SK-N-MC (cell line): ENCODE results near the gene DPYD.

Experiments
- EZH2 ChIP-seq: fragments of 200-600 bp; sonication (generic); IDR thresholded peaks from one replicate; pipeline ENCODE4 v1.6.1; 2017; ENCODE audit warnings: antibody characterized with exemption
- POLR2AphosphoS5 ChIP-seq: IDR thresholded peaks from 2 replicates; pipeline ENCODE4 v1.6.1; 2012; ENCODE audit warnings: mild to moderate bottlenecking, low read depth, low read length, borderline replicate concordance

DNA sequence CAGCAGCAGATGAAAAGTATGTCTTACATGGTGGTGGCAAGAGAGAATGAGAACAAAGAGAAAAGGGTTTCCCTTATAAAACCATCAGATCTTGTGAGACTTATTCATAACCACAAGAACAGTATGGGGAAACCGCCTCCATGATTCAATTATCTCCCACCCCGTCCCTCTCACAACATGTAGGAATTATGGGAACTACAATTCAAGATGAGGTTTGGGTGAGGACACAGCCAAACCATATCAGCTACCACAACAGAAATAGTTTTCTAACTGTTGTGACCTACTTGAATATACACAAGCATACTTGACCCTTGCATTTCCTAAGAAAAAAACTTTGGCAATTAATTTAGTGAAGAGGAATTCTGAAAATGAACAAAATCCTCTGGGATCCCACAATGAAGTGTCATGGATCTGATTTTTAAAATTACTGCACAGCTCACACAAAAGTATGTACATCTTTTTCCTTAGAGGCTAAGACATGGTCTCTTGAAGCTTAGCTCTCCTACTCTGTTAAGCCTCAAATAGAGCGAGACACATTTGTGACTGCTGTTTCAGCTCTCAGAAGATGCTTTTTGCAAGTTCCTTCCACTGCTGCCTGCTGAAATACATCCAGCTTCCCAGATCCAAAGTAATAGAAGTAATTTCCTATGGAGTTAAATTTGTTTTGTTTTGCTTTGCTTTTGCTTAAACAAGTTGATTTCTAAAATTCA, 265.8 kb downstream of the DPYD start:
- TF ChIP-seq POLR2AphosphoS5 (no peak), EZH2 (no peak)
